Measurements from ENCODE around the gene SLC12A7. TPM values are rescaled to one million over a fixed set of nuclear protein-coding genes. Genes with fewer than 3 reads are reported as not detected.

SLC12A7 gene
- total RNA-seq, 6 experiments from 2014 or later = 38.9 to 65.2 (median 53.3) TPM

GRCh38 chr5:1021136-1021968 is 90.5 kb downstream of the SLC12A7 start:
- H3K36me3 ChIP-seq = no peaks in the 10 kb centered on the region
- WGBS (ENCODE audit: insufficient coverage, low coverage, low lambda C conversion rate, missing lambda C conversion rate) = 52% methylated on average over 9 of the region's 29 CpGs
- DNase-seq (peak in 2 of 3 donors; percentile 14 to 31), ATAC-seq (no peak)
- no peaks in the 10 kb centered on the region for H3K4me1 ChIP-seq
- H3K9me3 ChIP-seq = no peaks in the 10 kb centered on the region
- H3K27ac ChIP-seq = no peak overlapping the region
- intact Hi-C loops (cut with DNase I) = no loop called here
- H3K27me3 ChIP-seq = no peaks in the 10 kb centered on the region
- TF ChIP-seq, protein P1, sequence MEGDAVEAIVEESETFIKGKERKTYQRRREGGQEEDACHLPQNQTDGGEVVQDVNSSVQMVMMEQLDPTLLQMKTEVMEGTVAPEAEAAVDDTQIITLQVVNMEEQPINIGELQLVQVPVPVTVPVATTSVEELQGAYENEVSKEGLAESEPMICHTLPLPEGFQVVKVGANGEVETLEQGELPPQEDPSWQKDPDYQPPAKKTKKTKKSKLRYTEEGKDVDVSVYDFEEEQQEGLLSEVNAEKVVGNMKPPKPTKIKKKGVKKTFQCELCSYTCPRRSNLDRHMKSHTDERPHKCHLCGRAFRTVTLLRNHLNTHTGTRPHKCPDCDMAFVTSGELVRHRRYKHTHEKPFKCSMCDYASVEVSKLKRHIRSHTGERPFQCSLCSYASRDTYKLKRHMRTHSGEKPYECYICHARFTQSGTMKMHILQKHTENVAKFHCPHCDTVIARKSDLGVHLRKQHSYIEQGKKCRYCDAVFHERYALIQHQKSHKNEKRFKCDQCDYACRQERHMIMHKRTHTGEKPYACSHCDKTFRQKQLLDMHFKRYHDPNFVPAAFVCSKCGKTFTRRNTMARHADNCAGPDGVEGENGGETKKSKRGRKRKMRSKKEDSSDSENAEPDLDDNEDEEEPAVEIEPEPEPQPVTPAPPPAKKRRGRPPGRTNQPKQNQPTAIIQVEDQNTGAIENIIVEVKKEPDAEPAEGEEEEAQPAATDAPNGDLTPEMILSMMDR (IDR thresholded peaks at IDR 0.05) = no peak
- no peak for TF ChIP-seq POLR2A (IDR thresholded peaks at IDR 0.05)
- H3K4me3 ChIP-seq = no peak overlapping the region

DNA sequence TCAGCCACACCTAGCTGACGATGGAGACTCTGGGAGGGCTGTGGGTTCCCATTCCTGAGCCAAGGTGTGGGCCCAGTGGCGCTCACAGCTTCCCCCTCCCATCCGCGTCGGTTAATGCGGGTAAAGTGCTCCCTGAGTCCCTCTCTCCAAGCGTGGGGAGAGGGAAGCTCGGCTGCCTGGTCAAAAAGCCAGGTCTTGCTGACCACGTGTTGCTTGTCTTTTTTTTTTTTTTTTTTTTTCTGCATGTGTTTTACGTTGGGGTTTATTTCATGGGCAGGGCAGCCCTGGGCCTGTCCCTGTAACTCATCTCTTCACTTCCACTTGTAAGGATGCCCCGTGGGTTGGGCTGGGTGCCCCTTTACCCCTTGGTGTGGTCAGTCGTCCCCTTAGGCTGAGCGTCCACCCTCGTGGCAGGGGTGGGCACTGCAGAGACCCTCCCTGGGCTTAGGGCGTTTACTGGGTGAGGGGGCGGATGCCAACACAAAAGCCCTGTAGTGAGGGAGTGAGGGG is 91.4 kb downstream of the SLC12A7 start:
- no peak overlapping the region for H3K27ac ChIP-seq
- ATAC-seq (no peak), DNase-seq (peak in 2 of 3 donors; percentile 18 to 46)
- intact Hi-C loops (cut with DNase I) = no loop called here
- H3K36me3 ChIP-seq = no peaks in the 10 kb centered on the region
- H3K4me3 ChIP-seq = no peak overlapping the region
- H3K27me3 ChIP-seq = no peaks in the 10 kb centered on the region
- TF ChIP-seq, protein P1 (IDR thresholded peaks at IDR 0.05) = no peak
- TF ChIP-seq POLR2A (IDR thresholded peaks at IDR 0.05) = no peak
- H3K4me1 ChIP-seq = no peaks in the 10 kb centered on the region
- no peaks in the 10 kb centered on the region for H3K9me3 ChIP-seq
- 78% methylated on average over 4 of the region's 16 CpGs for WGBS (ENCODE audit: insufficient coverage, low coverage, low lambda C conversion rate, missing lambda C conversion rate)

DNA sequence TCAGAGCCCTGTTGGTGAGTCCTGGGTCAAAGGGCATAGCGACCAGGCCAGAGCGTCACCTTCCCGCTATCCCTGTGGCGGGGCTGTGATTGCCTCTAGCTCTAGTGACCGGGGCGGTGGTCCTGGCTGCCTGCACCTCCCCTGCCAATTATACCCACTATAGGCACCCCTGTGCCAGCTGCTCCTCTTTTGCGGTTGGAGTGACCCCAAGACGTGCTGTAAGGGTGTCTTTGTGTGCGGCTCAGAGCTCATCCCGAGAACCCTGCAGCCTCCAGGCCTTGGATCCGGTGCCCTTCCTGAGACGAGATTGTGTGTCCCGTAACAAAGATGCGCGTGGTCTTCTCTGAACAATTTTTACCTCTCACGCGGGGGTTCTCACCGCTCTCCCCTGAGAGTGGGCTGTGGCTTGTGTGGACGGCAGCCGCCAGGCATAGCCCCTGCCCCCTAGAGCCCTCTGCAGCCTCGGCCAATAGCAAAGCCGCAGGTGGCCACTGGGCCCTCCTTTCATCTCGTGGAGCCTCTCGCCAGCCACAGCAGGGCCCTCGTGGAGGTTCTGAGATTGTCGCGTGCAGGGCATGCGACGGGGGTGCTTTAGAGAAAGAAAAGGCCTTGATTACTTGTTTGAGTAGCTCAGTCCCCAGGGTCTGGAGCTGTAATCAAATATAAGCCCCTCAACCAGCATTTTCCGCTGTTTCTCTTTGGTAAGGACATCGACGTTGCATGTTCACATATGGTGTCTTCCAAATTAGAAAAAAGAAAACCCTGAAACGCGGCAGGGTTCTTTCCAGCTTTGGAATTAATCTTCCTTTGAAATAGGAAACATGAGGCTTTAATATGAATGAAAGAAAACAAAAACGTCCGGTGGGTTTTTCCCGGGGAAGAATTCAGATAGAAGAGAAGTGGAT is 92.6 kb downstream of the SLC12A7 start:
- H3K27me3 ChIP-seq = no peaks in the 10 kb centered on the region
- H3K27ac ChIP-seq = no peak overlapping the region
- H3K36me3 ChIP-seq = no peaks in the 10 kb centered on the region
- intact Hi-C loops (cut with DNase I) = no loop called here
- 79% methylated on average over 14 of the region's 37 CpGs for WGBS (ENCODE audit: insufficient coverage, low coverage, low lambda C conversion rate, missing lambda C conversion rate)
- DNase-seq (peak in 2 of 3 donors; percentile 9 to 43), ATAC-seq (no peak)
- TF ChIP-seq, protein P1 (IDR thresholded peaks at IDR 0.05) = no peak
- no peak for TF ChIP-seq POLR2A (IDR thresholded peaks at IDR 0.05)
- H3K9me3 ChIP-seq = no peaks in the 10 kb centered on the region
- no peaks in the 10 kb centered on the region for H3K4me1 ChIP-seq
- H3K4me3 ChIP-seq = no peak overlapping the region

DNA sequence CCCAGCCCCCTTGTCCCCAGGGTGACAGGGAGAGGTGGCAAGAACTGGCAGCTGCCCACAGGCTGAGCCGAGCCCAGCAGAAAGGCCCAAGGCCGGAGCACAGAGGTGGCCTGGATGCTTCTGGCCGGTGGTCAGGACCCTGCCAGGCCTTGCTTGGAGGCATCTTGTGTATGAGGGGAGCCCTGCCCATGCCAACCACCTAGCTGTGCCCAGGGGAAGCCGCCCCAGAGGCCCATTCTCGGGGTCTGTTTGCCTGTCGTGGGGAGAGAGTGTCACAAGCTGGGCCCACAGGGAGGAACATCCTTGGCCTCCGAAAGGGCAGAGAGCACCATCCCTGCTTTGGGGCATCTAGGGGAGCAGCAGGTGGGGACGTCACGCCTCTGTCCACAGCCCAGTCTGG is 93.3 kb downstream of the SLC12A7 start:
- intact Hi-C loops (cut with DNase I) = no loop called here
- H3K9me3 ChIP-seq = no peaks in the 10 kb centered on the region
- H3K36me3 ChIP-seq = no peaks in the 10 kb centered on the region
- TF ChIP-seq, protein P1 (IDR thresholded peaks at IDR 0.05) = no peak
- no peak for TF ChIP-seq POLR2A (IDR thresholded peaks at IDR 0.05)
- no peaks in the 10 kb centered on the region for H3K27me3 ChIP-seq
- DNase-seq (peak in 2 of 3 donors; percentile 9 to 40), ATAC-seq (no peak)
- H3K4me3 ChIP-seq = no peak overlapping the region
- H3K4me1 ChIP-seq = no peaks in the 10 kb centered on the region
- WGBS (ENCODE audit: insufficient coverage, low coverage, low lambda C conversion rate, missing lambda C conversion rate) = 90% methylated on average over 2 of the region's 9 CpGs
- H3K27ac ChIP-seq = no peak overlapping the region

Measured in right lobe of liver (tissue), 6 donors.